Measurements from ENCODE around the gene TGFB3. TPM values are rescaled to one million over a fixed set of nuclear protein-coding genes. Genes with fewer than 3 reads are reported as not detected.
"Not testable (repeated sequence)": the region's sequence is repeated elsewhere in the genome, so short reads cannot be mapped to it uniquely, and the experiment has no call there.

The TGFB3 gene
- 315 TPM for total RNA-seq

DNA sequence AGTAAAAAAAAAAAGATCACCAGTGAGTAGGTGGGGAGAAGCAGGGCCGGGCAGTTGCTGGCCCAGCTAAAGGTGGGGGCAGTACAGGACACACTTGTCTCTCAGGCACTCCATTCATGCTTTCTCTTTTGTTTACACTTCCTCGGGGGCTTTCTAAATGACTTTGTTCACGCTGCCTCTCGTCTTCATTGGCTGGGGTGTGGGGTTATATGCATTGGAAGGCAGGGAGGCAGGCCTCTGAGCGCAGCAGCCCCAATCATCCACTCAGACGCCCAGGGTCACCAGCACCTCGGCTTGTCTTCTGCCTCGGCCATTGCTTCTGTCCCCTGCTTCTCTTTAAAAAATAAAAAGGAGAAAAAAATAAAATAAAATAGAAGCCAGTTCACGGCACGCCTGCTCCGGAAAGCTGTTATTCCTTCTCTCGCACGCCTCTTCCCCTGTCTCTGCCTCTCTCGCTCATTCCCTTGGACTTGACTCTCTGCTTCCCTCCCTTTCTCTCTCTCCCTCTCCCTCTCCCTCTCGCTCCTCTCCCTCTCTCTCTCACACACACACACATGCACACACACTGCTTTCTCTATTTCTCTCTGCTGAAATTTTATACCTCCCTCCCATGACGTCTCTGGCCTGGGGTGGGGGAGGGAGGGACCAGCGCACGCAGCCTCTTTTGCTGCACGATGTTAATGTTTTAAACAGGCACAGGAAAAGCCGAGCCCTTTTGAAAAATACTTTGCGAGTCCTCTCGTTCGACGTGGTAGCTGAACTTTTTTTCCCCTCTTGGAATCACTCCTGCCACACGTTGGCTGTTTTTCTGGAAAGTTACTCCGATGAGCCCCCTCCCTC is at the start of gene TGFB3:
TSS of gene TGFB3 (minus strand) at position 570 of the 840 bp plus-strand sequence. CDS start 1,102 bp downstream, outside the sequence.
- peak; percentile 86 for DNase-seq (ENCODE audit: low spot score)

DNA sequence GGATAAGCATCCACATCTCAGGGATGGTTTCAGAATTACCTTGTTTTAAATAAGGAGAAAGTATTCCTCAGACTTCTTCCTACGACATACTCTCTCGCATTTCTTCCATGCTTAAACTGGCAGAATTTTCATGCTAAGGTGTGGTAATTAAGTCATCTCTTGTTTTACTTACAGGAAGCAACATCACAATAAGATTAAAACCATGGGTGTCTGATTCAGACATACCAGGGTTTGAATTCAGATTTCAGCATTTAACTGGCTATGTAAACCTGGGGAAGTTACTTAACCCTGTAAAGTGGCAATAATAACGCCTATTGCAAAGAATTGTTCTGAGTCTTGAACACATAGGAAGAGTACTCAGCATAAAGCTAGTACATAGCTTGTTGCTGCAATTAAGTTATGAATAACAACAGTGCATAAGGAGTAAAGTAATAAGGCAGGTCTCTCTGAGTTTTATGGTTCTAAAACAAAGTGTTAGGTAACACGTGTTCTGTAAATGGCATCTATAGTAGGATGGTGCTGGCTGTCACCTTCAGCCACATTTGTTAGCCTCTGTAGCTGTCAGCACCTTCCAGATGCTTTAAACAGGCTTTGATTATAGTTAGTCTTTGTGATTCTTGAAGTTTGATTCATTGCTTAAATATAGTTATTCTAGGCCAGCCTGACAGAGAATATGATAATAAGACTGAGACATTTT is 42.6 kb upstream of the TGFB3 start:
- no peak for DNase-seq (ENCODE audit: low spot score)

- DNase-seq (ENCODE audit: low spot score) = no peak
These were observed 42.0 kb upstream of the TGFB3 start for GRCh38 chr14:76023757-76024156.

DNA sequence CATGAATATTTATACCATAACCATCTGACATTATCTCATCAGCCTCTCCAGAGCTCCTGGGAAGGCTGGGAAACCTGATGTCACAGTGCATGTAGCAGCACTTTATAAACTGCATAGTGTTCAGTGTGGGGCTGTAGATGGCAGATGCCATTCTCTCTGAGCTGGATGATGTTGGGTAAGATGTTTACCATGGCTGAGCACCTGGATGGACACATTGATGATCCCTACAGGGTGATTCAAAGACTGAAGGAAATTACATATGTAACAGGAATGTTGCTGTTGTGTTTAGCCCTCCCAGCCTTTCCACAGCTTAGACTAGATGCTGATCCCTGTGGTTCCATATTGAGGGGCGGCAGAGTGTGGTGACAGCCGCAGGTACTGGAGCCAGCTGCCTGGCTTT is 41.2 kb upstream of the TGFB3 start:
- DNase-seq (ENCODE audit: low spot score) = no peak

DNA sequence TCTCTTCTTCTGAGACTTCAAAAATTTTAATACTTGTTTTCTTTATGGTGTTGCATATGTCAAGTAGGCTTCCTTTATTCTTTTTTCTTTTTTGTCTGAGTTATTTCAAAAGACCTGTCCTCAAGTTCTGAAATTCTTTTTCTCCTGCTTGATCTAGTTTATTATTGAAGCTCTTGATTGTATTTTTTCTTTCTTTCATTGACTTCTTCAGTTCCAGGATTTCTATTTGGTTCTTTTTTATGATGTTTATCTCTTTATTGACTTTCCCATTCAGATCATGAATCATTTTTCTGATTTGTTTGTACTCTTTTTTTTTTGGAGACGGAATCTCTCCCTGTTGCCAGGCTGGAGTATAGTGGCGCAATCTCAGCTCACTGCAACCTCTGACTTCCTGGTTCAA is 37.9 kb upstream of the TGFB3 start:
- no peak for DNase-seq (ENCODE audit: low spot score)

- no peak for DNase-seq (ENCODE audit: low spot score)
These were observed 33.9 kb upstream of the TGFB3 start for GRCh38 chr14:76015668-76016067.

GRCh38 chr14:76015191-76015590 is 33.4 kb upstream of the TGFB3 start:
- no peak for DNase-seq (ENCODE audit: low spot score)

DNA sequence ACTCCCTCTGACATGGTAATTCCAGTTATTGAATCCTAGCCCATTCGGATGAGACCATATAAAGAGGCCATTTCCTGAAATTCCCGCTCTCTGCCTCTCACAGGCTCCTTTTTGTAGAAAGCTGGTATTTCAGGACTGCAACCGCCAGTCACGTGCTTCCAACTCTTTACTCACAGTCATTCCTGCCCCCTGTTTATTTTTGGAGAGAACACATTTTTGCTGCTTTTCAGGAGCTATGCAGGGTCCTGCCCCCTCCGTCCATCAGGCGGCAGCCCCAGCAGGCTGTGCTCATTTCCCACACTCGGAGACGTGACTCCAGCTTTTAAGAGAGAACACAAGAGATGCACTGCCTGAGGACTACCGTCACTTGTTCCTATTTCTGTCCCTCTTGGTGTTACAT is 30.6 kb upstream of the TGFB3 start:
- DNase-seq (ENCODE audit: low spot score) = peak; percentile 51

DNA sequence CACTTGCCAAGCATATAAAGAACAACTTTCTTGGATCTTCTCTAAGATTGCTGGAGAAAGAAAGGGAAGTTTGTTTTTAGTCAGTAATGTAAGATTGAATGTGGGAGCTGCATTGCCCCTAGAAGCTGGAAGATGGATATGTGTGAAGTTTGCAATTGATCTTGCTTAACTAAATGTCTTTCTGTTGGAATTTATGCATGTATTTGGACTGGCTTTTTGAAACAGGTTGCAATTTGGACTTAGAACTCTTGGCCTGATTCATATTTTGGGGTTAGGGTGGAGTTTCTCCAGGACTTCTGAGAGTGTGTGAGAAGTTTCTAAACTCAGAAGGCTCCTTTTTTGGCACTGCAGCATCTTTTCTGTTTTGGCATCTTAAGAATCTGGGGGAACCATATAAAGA is 30.1 kb upstream of the TGFB3 start:
- no peak for DNase-seq (ENCODE audit: low spot score)

- not testable (repeated sequence) for DNase-seq (ENCODE audit: low spot score)
These were observed 27.8 kb upstream of the TGFB3 start for GRCh38 chr14:76009627-76010026.

DNA sequence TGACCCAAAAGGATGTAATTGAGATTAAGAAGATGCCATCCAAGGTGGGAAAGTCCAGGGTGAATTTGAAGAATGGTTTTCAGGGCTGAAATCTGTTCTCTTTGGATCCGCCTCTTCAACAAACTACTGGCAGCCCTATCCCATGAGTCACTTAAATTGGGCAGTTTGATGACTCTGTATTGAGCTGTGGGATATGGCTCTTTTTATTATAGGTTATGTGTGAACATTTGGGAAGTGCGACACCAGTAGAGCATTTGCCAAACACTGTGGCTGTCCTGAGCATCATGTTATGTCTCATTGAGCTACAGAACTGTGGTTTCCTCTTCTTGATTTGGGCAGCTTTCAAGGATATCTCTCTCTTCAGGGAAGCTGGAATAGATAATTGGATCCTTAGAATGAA is 26.1 kb upstream of the TGFB3 start:
- DNase-seq (ENCODE audit: low spot score) = no peak

- no peak for DNase-seq (ENCODE audit: low spot score)
These were observed 25.6 kb upstream of the TGFB3 start for GRCh38 chr14:76007379-76007778.

- DNase-seq (ENCODE audit: low spot score) = no peak
These were observed 24.5 kb upstream of the TGFB3 start for GRCh38 chr14:76006253-76006652.

- DNase-seq (ENCODE audit: low spot score) = no peak
These were observed 20.6 kb upstream of the TGFB3 start for GRCh38 chr14:76002383-76002782.

DNA sequence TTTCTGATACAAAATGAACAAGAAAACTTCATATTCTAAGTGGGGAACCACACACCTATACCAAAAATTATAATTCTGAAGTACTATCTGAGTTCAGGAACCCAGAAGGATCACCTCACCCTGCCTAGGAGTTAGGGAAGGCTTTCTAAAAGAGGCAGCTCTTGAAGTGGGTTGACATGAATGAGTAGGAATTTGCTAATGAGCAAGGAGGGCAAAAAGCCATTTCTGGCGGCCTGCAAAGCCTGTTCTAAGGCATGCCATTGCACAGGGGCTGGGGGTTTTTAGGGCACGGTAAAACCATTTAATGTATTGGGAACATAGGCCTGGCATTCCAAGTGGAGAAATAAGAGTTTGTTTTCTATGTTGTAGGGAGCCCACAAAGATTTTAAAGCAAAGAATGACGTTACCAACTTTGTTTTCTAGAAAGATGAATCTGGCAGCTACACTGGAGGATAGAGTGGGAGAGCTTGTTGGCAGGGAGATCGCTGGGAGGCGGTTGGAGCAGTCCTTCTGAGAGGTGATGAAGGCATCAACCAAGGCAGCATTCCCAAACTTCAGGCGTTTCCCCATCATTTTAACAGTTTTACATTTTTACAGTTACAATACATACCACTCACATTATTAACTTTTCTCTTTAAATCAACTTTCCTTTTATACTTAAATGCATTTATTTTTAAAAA is 17.9 kb upstream of the TGFB3 start:
- DNase-seq (ENCODE audit: low spot score) = no peak

- no peak for DNase-seq (ENCODE audit: low spot score)
These were observed 14.7 kb upstream of the TGFB3 start for GRCh38 chr14:75996488-75996887.

DNA sequence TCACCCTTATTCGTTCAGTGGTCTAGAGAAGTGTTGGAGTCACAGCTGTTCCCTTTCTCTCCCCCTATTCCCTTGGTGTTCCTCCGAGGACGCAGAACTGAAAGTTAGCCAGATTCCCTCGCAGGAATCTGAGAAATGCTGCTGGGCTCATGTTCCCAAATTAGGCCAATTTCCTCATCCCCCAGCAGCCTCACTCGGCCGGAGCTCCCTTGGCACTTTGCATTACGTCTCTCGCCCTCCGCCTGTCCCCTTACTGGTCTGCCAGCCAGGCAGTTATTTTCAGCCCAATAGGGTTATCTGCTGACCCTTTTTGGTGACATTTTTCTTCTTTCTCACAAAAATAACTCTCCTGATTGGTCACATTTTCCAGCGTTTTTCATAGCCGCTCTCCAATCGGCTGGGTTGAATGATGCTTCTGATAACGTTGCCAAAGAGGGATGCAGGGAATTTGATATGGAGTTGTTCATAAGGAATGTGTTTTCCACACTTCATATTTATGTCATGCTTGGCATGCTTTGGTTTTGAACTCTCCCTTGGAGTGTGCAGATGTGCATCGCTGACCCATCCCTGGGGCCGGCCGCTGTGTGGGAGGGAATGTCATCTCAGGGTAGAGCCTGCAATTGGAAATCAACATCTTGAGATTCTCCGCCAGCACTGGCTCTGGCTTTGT is 13.7 kb upstream of the TGFB3 start:
- peak; percentile 75 for DNase-seq (ENCODE audit: low spot score)

GRCh38 chr14:75993567-75994041 is 11.8 kb upstream of the TGFB3 start:
- no peak for DNase-seq (ENCODE audit: low spot score)

- no peak for DNase-seq (ENCODE audit: low spot score)
These were observed 10.0 kb upstream of the TGFB3 start for GRCh38 chr14:75991753-75992152.

GRCh38 chr14:75990297-75990696 is 8.5 kb upstream of the TGFB3 start:
- no peak for DNase-seq (ENCODE audit: low spot score)

GRCh38 chr14:75989134-75989533 is 7.3 kb upstream of the TGFB3 start:
- DNase-seq (ENCODE audit: low spot score) = no peak
